ENCODE results near the gene LRRC10. TPM values are rescaled to one million over a fixed set of nuclear protein-coding genes. Genes with fewer than 3 reads are reported as not detected.

The LRRC10 gene
- total and polyA plus RNA-seq, 2 donors (not counting 3 experiments of a cell fraction or from before 2014, with no cell fraction given), result not detected

DNA sequence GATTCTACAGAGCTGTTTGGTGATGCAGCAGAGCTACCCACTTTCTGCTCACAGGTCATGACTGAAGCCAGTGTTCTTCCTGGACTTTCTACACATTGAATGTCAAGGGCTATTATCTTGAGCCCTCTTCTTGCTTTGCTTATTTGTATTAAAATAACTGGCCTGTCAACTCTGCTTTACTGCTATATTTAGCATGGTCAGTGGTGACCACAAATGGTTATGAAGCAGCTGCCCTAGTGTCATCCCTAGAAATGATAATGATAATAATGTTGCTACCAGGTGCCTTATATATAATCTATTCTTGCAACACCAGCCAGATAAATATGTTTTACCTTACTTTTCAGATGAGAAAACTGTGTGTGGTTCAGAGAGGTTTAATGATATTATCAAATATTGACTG, 2.6 kb upstream of the LRRC10 start:
- no peaks in the 10 kb centered on the region for H3K79me2 ChIP-seq (ENCODE audit: control insufficient read depth, insufficient read depth, low read length)
- no peak overlapping the region for H3K4me2 ChIP-seq (ENCODE audit: insufficient read depth, low read length)
- POLR2A ChIA-PET, result no interaction called here
- FAIRE-seq (no peak), DNase-seq (ENCODE audit: low read depth, low spot score) (no peak)
- TF ChIP-seq GATA2 (IDR thresholded peaks at IDR 0.05; ENCODE audit: insufficient read depth, insufficient read length, low read depth, low read length) (no peak), FOS (IDR thresholded peaks at IDR 0.05; ENCODE audit: borderline replicate concordance, insufficient read depth, low read length) (no peak), POLR2A (IDR thresholded peaks at IDR 0.05; ENCODE audit: low read depth, low read length) (no peak), MYC (IDR thresholded peaks at IDR 0.05; ENCODE audit: low read depth, low read length) (no peak), JUN (IDR thresholded peaks at IDR 0.05; ENCODE audit: borderline replicate concordance, insufficient read depth, insufficient read length, low read depth) (no peak), POLR2AphosphoS5 (IDR thresholded peaks at IDR 0.05; ENCODE audit: insufficient read depth, low read depth, low read length) (no peak), EZH2 (IDR thresholded peaks at IDR 0.05; ENCODE audit: borderline replicate concordance, low read depth, low read length, severe bottlenecking) (no peak)
- TF ChIP-seq, protein P1, sequence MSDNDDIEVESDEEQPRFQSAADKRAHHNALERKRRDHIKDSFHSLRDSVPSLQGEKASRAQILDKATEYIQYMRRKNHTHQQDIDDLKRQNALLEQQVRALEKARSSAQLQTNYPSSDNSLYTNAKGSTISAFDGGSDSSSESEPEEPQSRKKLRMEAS (IDR thresholded peaks at IDR 0.05; ENCODE audit: insufficient read depth, insufficient read length), result no peak
- TF ChIP-seq, protein P2, sequence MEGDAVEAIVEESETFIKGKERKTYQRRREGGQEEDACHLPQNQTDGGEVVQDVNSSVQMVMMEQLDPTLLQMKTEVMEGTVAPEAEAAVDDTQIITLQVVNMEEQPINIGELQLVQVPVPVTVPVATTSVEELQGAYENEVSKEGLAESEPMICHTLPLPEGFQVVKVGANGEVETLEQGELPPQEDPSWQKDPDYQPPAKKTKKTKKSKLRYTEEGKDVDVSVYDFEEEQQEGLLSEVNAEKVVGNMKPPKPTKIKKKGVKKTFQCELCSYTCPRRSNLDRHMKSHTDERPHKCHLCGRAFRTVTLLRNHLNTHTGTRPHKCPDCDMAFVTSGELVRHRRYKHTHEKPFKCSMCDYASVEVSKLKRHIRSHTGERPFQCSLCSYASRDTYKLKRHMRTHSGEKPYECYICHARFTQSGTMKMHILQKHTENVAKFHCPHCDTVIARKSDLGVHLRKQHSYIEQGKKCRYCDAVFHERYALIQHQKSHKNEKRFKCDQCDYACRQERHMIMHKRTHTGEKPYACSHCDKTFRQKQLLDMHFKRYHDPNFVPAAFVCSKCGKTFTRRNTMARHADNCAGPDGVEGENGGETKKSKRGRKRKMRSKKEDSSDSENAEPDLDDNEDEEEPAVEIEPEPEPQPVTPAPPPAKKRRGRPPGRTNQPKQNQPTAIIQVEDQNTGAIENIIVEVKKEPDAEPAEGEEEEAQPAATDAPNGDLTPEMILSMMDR (IDR thresholded peaks at IDR 0.05; ENCODE audit: extremely low read depth in 1 of 2, insufficient read depth in 1 of 2, low read depth in 1 of 2, low read length in 2 of 2), result no peak
- H3K4me3 ChIP-seq (replicated peaks in 1 of 3; ENCODE audit: insufficient read depth in 1 of 3, low read depth in 1 of 3, low read length in 3 of 3), result no peak overlapping the region
- H3K36me3 ChIP-seq (ENCODE audit: control insufficient read depth in 2 of 2, extremely low read depth in 1 of 2, insufficient read depth in 2 of 2, low read length in 2 of 2), result no peaks in the 10 kb centered on the region
- no peaks in the 10 kb centered on the region for H3K4me1 ChIP-seq (ENCODE audit: control insufficient read depth, extremely low read depth, insufficient read depth, low read length)
- H3K9ac ChIP-seq (replicated peaks; ENCODE audit: extremely low read depth, insufficient read depth, low read length), result no peak overlapping the region
- H2AFZ ChIP-seq (ENCODE audit: low read depth, low read length), result no peak overlapping the region
- dilution Hi-C loops (cut with MboI; ENCODE audit: extremely low pct_ligation_motif_present, low sequenced_read_pairs), result no loop called here
- H3K9me1 ChIP-seq (replicated peaks; ENCODE audit: control insufficient read depth, extremely low read depth, insufficient read depth, low read length), result no peaks in the 10 kb centered on the region
- intact Hi-C loops (cut with micrococcal nuclease), result no loop called here
- no TSS peak for BruUV-seq (replicated peaks)
- H4K20me1 ChIP-seq (replicated peaks; ENCODE audit: control insufficient read depth, extremely low read depth, insufficient read depth, low read length), result no peaks in the 10 kb centered on the region
- no peaks in the 10 kb centered on the region for H3K9me3 ChIP-seq (replicated peaks; ENCODE audit: control insufficient read depth, insufficient read depth, low read length)
- peaks cover 2 to 6% of the 10 kb centered on the region in 2 experiments for H3K27me3 ChIP-seq (ENCODE audit: control insufficient read depth in 2 of 2, insufficient read depth in 2 of 2, low read length in 2 of 2)
- CTCF ChIA-PET, result no interaction called here
- no peak overlapping the region for H3K27ac ChIP-seq (ENCODE audit: insufficient read depth, low read depth, low read length)

Measured in endothelial cell of umbilical vein (primary cell).